HepG2 (cell line): Measurements from ENCODE around the gene MED15.

Experiments
- CHCHD3 ChIP-seq: sonication (generic); formaldehyde crosslinking; IDR thresholded peaks from 2 replicates; pipeline ENCODE4 v1.8.0; 2022; ENCODE audit warnings: mild to moderate bottlenecking, missing genetic modification reagents, moderate library complexity
- POLR2AphosphoS5 ChIP-seq: IDR thresholded peaks from 2 replicates; pipeline ENCODE4 v1.6.1; 2012; ENCODE audit warnings: low read depth, low read length
- TP53 ChIP-seq: sonication (generic); formaldehyde crosslinking; conservative IDR thresholded peaks from 2 replicates; pipeline ENCODE4 v1.4.0; 2020; ENCODE audit warnings: missing genetic modification reagents
- TF ChIP-seq, protein P1 (sequence below): sonication (generic); formaldehyde crosslinking; IDR thresholded peaks from 2 replicates; pipeline ENCODE4 v1.5.0; 2020; ENCODE audit warnings: mild to moderate bottlenecking, missing genetic modification reagents, moderate library complexity

DNA sequence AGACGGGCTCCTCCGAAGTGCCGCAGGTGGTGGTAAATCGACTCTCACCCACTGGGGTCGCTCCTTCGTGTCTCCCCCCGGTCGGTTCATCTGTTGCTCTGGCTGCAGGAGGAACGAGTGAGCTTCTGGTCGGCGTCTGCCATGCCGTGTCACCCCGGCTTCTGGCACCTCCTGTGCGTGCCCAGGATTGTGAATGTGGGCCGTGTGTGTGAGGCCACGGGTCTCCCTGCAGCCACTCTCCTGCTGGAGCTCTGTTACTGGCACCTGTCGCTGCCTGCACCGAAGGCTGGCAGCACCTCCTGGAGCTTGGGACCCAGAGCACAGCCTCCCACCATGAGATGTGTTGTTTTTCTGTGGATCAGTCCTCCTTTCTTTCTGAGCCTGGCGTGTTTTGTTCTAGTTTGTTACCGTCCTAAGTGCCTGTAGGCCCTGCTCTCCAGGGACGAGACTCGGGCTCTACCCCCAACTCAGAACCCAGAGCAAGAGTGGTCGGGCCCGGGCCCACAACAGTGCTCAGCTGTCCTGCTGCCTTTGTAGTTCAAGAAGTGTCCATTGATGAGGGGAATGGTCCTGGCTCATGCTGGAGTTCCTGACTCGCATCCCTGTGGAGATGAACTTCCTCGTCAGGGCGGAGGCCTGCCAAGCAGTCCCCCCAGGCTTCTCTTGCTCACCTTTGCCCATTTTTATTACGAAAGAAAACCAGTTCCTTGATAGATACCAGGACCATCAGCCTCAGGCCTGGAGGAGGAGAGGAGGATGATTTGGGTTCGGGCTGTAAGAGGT lies 66.6 kb downstream of the MED15 start:
- TF ChIP-seq TP53 (CRISPR knock-in tag) = no peak
- no peak for TF ChIP-seq CHCHD3 (CRISPR knock-in tag)
- TF ChIP-seq POLR2AphosphoS5 = no peak
- TF ChIP-seq, protein P1, sequence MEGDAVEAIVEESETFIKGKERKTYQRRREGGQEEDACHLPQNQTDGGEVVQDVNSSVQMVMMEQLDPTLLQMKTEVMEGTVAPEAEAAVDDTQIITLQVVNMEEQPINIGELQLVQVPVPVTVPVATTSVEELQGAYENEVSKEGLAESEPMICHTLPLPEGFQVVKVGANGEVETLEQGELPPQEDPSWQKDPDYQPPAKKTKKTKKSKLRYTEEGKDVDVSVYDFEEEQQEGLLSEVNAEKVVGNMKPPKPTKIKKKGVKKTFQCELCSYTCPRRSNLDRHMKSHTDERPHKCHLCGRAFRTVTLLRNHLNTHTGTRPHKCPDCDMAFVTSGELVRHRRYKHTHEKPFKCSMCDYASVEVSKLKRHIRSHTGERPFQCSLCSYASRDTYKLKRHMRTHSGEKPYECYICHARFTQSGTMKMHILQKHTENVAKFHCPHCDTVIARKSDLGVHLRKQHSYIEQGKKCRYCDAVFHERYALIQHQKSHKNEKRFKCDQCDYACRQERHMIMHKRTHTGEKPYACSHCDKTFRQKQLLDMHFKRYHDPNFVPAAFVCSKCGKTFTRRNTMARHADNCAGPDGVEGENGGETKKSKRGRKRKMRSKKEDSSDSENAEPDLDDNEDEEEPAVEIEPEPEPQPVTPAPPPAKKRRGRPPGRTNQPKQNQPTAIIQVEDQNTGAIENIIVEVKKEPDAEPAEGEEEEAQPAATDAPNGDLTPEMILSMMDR (CRISPR knock-in tag) = no peak
